Heart left ventricle (tissue), 16 donors: ENCODE measurements around the gene UNC5C. TPM values are rescaled to one million over a fixed set of nuclear protein-coding genes. Genes with fewer than 3 reads are reported as not detected.

Experiments used
- ATAC-seq, 4 donors: fragments of 200-7000 bp; cut with Tn5 transposase; one replicate each; pipeline ENCODE4 v1.9.1; 2020 to 2022; ENCODE audit warnings: moderate library complexity in 4 of 4, mild to moderate bottlenecking in 3 of 4, moderate number of reproducible peaks in 1 of 4
- DNase-seq, 5 donors: peaks; one replicate each; pipeline ENCODE4 v3.0.0-alpha.2; 2020
- H3K27ac ChIP-seq, 12 donors: fragments of 200-600 bp; sonication (generic) in 4 of 12; one replicate each; pipeline versions ENCODE4 v1.5.0 to v1.8.0; 2016 to 2022; ENCODE audit warnings: mild to moderate bottlenecking in 2 of 12
- H3K27me3 ChIP-seq, 9 donors: fragments of 200-600 bp; sonication (generic) in 2 of 9; one replicate each; pipeline versions ENCODE4 v1.5.1 to v1.8.0; 2016 to 2022; ENCODE audit warnings: mild to moderate bottlenecking in 3 of 9
- H3K36me3 ChIP-seq, 9 donors: fragments of 200-600 bp; sonication (generic) in 2 of 9; one replicate each; pipeline versions ENCODE4 v1.5.0 to v1.8.0; 2018 to 2022; ENCODE audit warnings: mild to moderate bottlenecking in 2 of 9
- H3K4me1 ChIP-seq, 12 donors: fragments of 200-600 bp; sonication (generic) in 4 of 12; one replicate each; pipeline versions ENCODE4 v1.5.0 to v1.8.0; 2016 to 2022; ENCODE audit warnings: mild to moderate bottlenecking in 3 of 12
- H3K4me3 ChIP-seq, 12 donors: fragments of 200-600 bp; sonication (generic) in 4 of 12; one replicate each; pipeline versions ENCODE4 v1.5.0 to v1.8.0; 2017 to 2022; ENCODE audit warnings: mild to moderate bottlenecking in 9 of 12, moderate library complexity in 4 of 12
- H3K9me3 ChIP-seq, 12 donors: fragments of 200-600 bp; sonication (generic) in 4 of 12; one replicate each; pipeline versions ENCODE4 v1.5.0 to v1.8.0; 2016 to 2022; ENCODE audit warnings: mild to moderate bottlenecking in 1 of 12
- CTCF ChIP-seq, 12 donors: fragments of 200-600 bp; sonication (generic) in 4 of 12; IDR thresholded peaks; one replicate each; pipeline versions ENCODE4 v1.5.0 to v1.8.0; 2018 to 2022; ENCODE audit warnings: antibody characterized with exemption in 12 of 12, mild to moderate bottlenecking in 5 of 12
- POLR2A ChIP-seq, 2 donors: fragments of 450-650 bp; IDR thresholded peaks; one replicate each; pipeline ENCODE4 v1.6.1; 2017; ENCODE audit warnings: antibody characterized with exemption in 2 of 2, mild to moderate bottlenecking in 2 of 2, moderate library complexity in 2 of 2
- WGBS, 4 donors: extraction: QIAGEN DNeasy Blood & Tissue Kit in 2 of 4; methylation state at CpG; one replicate each; pipeline versions ENCODE4 v1.1.5 to v1.1.7; 2013 to 2018; 5-methylcytosine and 5-hydroxymethylcytosine counted together
- intact Hi-C, 10 donors: fragments of 100-400 bp; cut with DNase I; formaldehyde crosslinking; loops; one replicate each; pipeline versions ENCODE4 v1.11.1 to v1.14.2; 2022
- polyA plus RNA-seq, 2 donors: library from polyadenylated mRNA; stranded (reverse); fragments of 200-250 nt; gene quantifications; one replicate each; pipeline ENCODE4 v1.2.3, GENCODE V29; 2013
- total RNA-seq, 9 donors: library from RNA; depleted of rRNA in 2 of 9; stranded (reverse); fragments of >200 nt in 2 of 9; fragmentation: NEBNext Ultra II Directional in 3 of 9; extraction: Animal tissue kit (Norgen Biotek cat#: 25700) in 3 of 9; gene quantifications; one replicate each; pipeline versions ENCODE4 v1.1.0 to v1.2.4, GENCODE V29; 2016 to 2023
- donor health status: ischemic (EF 13 %, LVEDD 7.1; RV severe dilation, severe dysfunction).
- donor health status: healthy with polysubstance abuse.
- donor health status: DM: no; HTN: yes; CAD: no.
- donor health status: DM: no; HTN: no; CAD: no.
- donor health status: ischemic (EF 25% LVEDD 6.9; RV normal size, moderate dysfunction).
- donor health status: ischemic (EF 25% LVEDD 5.7; RV mildly dilated, moderate dysfunction).
- donor health status: healthy.
- donor health status: DM: yes; HTN: yes; CAD: no.
- donor health status: ischemic (EF 35%, LVEDD 5.7; RV mildly dilated, moderate dysfunction).
- donor health status: nonischemic (EF 11% LVEDD 7.7; RV severe dilation, severe dysfunction).
- donor health status: DM: yes; HTN: yes; CAD: no.
- donor health status: PGD.
- donor health status: ischemic (EF 29% LVEDD 5.4; RV normal size, mild dysfunction).
- donor health status: nonischemic (EF 23%, LVEDD 6.1; RV moderate dilation, normal function).

Gene UNC5C
- total and polyA plus RNA-seq, 11 donors = 0.23 to 2.8 (median 1.7) TPM

GRCh38 chr4:95546221-95546620 lies 2.6 kb downstream of the UNC5C start:
- peaks cover 3 to 45% (median 18%) of the 10 kb centered on the region in 9 donors for H3K27me3 ChIP-seq
- intact Hi-C loops = loop anchor here in 2 of 10 donors (10.0 kb wide), 2 partner anchors 79 to 381 kb away; no protein-coding TSS in a partner anchor
- H3K27ac ChIP-seq = peak overlapping the region in 11 of 12 donors; percentile 24 to 90 (median 84)
- TF ChIP-seq POLR2A (IDR thresholded peaks at IDR 0.05) (no peak), CTCF (IDR thresholded peaks at IDR 0.05) (no peak)
- no peak for ATAC-seq
- 23 to 28% (median 25%) methylated on average over 3 of the region's 3 CpGs for WGBS, 4 donors
- peak overlapping the region in 10 of 12 donors; percentile 11 to 78 (median 70) for H3K4me3 ChIP-seq
- no peak for DNase-seq
- no peaks in the 10 kb centered on the region for H3K9me3 ChIP-seq
- no peaks in the 10 kb centered on the region for H3K36me3 ChIP-seq
- peaks cover 0 to 24% (median 0%) of the 10 kb centered on the region in 12 donors for H3K4me1 ChIP-seq

GRCh38 chr4:95545546-95545945 lies 3.2 kb downstream of the UNC5C start:
- WGBS, 4 donors = 54 to 75% (median 70%) methylated on average over 6 of the region's 6 CpGs
- H3K4me1 ChIP-seq = peaks cover 0 to 24% (median 0%) of the 10 kb centered on the region in 12 donors
- no peaks in the 10 kb centered on the region for H3K9me3 ChIP-seq
- no peaks in the 10 kb centered on the region for H3K36me3 ChIP-seq
- intact Hi-C loops = loop anchor here in 2 of 10 donors (10.0 kb wide), 2 partner anchors 79 to 381 kb away; no protein-coding TSS in a partner anchor
- TF ChIP-seq POLR2A (IDR thresholded peaks at IDR 0.05) (no peak), CTCF (IDR thresholded peaks at IDR 0.05) (no peak)
- peak overlapping the region in 9 of 12 donors; percentile 14 to 78 (median 71) for H3K4me3 ChIP-seq
- H3K27me3 ChIP-seq = peaks cover 3 to 43% (median 18%) of the 10 kb centered on the region in 9 donors
- ATAC-seq (no peak), DNase-seq (no peak)
- H3K27ac ChIP-seq = peak overlapping the region in 9 of 12 donors; percentile 5 to 90 (median 84)

- Histone ChIP-seq H3K9me3 (no peaks in the 10 kb centered on the region), H3K4me1 (peaks cover 0 to 20% (median 0%) of the 10 kb centered on the region in 12 donors), H3K4me3 (peak overlapping the region in 5 of 12 donors; percentile 5 to 71 (median 21)), H3K36me3 (no peaks in the 10 kb centered on the region), H3K27me3 (peaks cover 0 to 32% (median 14%) of the 10 kb centered on the region in 9 donors), H3K27ac (peak overlapping the region in 11 of 12 donors; percentile 0 to 90 (median 43))
- intact Hi-C loops = loop anchor here in 2 of 10 donors (10.0 kb wide), 2 partner anchors 80 to 380 kb away; no protein-coding TSS in a partner anchor
- TF ChIP-seq POLR2A (IDR thresholded peaks at IDR 0.05) (no peak), CTCF (IDR thresholded peaks at IDR 0.05) (peak in 7 of 12 donors; percentile 9 to 39 (median 23))
- no peak for ATAC-seq
- DNase-seq = no peak
- WGBS, 4 donors = 64 to 68% (median 67%) methylated on average over 8 of the region's 8 CpGs
Measured at GRCh38 chr4:95544113-95545103, 4.4 kb downstream of the UNC5C start.
